GM18520 (cell line): ENCODE results near the gene KPNB1.

ENCODE experiments used
- ATAC-seq: cut with Tn5 transposase; IDR thresholded peaks from one replicate; pipeline ENCODE4 v1.9.1; 2021; ENCODE audit not compliant: unreplicated experiment

KPNB1 gene

DNA sequence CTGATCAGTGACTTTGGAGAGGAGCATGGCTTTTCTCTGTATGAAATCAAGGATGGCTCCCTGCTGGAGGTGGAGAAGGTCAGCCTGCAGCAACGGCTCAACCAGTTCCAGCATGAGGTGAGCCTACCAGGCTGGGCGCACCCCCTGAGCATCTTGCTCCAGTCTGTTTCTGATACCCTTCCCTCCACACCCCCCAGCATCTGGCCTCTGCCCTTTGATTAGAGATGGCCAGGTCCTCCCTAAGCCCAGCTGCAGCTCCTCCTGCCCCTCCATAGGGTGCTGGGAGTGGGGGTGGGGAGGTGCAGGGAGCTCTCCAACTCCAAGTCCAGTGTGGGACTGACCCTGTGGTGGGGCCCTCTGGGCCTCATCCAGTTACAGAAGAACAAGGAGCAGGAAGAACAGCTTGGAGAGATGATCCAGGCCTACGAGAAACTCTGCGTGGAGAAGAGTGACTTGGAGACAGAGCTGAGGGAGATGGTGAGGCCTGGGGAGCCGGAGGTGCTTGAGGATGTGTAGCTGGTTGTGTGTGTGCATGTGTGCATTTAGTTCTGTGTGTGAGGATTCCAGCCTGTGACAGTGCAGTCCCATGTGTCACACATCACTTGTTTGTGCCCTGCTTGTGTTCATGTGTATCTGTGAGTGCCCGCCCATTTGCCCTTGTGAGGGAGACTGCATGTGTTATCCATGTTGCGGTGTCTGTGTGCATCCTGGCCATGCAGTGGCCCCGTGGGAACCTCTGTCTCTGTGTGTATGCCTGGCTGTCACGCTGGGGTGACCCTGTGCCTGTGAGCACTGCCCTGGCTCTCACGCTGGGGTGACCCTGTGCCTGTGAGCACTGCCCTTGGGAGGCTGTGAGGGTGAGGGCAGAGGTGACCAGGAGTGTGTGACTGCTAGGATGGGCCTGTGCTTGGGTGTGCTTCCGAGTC, 47.3 kb downstream of the KPNB1 start:
- no peak for ATAC-seq

DNA sequence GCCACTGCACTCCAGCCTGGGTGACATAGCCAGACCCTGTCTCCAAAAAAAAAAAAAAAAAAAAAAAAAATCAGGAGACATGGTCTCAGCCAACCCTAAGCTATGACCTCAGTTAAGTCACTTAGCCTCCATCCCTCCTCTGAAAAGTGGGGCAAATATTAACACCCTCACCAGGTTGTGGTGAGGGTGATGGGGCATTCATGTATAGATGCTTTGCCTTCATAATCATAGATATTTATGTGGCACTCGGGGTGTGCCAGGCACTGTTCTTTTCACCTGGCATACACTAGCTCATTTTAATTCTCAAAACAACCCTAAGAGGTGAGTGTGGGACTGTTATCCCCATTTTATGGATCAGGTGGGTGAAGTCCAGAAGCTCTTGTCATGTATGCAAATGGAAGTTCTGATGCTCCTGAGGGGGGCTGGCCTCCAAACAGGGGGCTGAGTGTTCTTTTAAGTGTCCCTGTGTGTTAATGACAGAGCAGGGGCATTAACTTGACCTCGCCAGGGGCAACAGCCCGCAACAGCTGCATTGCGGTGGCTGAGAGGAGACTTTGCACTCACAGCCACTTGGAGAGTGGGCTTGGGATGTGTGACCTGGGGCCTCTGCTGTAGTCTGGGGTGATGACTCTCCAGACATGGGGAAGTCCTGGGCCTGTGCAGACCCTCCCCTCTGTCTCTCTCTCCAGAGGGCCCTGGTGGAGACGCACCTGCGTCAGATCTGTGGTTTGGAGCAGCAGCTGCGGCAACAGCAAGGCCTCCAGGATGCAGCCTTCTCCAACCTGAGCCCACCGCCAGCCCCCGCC, 48.4 kb downstream of the KPNB1 start:
- ATAC-seq, result no peak

DNA sequence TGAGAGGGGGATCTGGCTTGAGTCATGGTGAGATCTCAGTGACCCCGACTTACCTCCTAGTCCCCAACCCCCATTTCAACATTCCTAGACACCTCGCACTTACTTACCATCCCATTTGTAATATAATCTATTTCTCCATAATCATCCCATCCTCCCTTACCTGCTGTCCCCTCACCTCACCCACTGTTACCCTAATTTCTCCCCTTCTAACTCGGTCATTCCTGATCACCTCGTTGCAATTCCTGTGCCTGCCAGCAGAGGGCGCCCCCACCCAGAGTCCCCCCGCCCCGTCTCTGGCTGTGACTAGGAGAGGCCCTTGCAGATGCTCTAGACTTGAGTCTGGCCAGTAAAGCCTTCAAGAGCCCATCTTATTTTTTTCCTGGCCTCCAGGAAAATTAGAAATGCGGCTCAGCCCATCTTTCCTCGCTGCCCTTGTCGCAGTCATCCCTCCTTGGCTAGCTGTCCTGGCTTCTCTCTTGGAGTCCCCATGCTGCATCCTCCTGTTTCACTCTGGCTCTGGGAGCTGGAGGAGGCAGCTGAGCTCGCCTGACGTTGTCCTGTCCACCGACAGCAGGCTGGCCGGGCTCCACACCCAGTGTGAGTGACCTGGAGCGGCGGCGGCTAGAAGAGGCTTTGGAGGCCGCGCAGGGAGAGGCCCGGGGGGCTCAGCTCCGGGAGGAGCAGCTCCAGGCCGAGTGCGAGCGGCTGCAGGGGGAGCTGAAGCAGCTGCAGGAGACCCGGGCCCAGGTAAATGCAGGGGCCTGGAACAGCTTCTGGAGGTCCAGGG, 49.2 kb downstream of the KPNB1 start:
- no peak for ATAC-seq

DNA sequence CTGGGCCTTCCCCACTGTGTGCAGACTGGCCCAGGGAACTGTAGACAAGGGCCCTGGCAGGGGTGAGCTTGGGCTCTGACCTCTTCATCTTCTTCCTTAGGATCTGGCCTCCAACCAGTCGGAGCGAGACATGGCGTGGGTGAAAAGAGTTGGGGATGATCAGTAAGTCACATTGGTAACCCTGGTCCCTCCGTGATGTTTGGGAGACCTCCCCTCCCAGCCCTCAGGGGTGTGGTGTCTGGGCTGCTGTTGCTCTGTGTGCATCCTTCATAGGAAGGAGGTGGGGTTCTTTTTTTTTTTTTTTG, 49.8 kb downstream of the KPNB1 start:
- ATAC-seq, result no peak

- ATAC-seq, result no peak
Observed at GRCh38 chr17:47700471-47701449, 51.0 kb downstream of the KPNB1 start.

GRCh38 chr17:47701608-47702007, 51.9 kb downstream of the KPNB1 start:
- ATAC-seq, result no peak

- ATAC-seq, result no peak
Observed at GRCh38 chr17:47702391-47702995, 52.8 kb downstream of the KPNB1 start.

DNA sequence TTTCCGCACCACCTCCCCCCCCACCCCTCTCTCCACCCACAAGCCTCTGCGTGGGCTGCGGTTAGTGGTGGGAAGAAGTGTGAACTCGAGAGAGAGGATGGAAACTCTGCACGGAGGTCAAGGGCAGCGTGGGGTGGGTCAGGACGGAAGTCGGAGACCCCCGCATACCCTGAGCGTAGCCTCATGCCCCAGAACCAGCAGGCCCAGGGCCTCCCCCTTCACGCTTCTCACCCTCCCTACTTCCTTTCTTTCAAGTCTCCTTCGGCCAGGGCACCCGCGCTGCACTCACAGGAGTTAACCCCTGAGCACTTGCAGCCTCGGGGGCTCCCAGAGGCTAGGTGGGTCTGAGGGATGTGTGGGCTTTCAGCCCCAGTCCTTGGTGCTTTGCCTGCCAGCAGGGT, 53.5 kb downstream of the KPNB1 start:
- ATAC-seq, result no peak

- no peak for ATAC-seq
Observed at GRCh38 chr17:47703671-47704070, 54.0 kb downstream of the KPNB1 start.

DNA sequence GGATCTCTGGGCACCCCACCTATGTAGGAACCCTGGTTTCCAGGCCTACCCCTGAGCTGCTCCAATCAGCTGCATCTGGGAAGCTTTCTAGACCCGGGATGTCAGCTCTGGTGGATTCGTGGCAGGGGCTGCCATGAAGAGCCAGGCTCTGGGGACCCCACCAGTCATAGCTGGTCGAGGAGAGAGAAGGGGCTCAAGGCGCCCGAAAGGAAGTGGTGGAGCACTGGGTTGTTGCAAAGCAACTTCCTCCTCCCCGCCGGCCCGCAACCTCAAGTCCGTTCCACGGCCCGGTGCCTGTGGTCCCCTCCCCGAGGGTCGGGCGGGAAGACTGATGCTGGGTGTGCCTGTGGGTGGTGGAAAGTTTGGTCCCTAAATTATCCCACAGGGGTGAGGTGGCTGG, 54.4 kb downstream of the KPNB1 start:
- no peak for ATAC-seq

- ATAC-seq, result no peak
Observed at GRCh38 chr17:47704736-47705135, 55.0 kb downstream of the KPNB1 start.

- no peak for ATAC-seq
Observed at GRCh38 chr17:47705536-47706530, 56.1 kb downstream of the KPNB1 start.

DNA sequence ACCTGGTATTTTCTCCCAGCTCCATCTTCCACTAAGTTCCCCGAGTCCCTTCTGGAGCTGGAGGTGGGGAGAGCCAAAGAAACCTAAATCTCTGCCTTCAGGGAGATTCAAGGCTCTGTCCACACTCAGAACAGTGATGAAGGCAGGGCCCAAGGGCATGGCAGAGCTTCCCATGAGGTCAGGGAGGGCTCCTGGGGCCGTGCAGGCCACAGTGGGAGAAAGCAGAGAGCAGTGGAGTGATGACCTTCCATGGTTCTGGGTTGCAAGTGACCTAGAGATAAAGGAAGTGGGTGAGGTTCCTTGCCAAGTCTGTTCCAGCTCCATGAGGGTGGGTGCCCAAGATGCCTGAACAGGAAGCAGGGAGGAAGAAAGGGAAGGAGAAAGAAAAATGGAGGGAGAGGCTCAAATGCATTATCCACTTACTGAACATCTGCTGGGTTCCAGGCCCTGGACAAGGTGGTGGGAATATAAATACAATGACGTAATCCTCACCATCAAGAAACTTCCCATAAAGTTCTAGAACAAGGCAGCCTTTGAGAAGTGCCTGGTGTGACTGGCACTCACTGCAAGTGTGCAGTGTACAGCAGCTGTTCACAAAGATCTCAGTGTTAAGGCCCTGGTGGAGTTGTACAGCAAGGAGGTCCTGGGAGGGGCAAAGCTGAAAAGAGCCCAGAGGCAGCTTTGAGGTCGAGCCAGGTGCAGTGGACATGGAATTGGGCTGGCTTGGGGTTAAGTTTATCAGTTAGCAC, 57.5 kb downstream of the KPNB1 start:
- no peak for ATAC-seq

DNA sequence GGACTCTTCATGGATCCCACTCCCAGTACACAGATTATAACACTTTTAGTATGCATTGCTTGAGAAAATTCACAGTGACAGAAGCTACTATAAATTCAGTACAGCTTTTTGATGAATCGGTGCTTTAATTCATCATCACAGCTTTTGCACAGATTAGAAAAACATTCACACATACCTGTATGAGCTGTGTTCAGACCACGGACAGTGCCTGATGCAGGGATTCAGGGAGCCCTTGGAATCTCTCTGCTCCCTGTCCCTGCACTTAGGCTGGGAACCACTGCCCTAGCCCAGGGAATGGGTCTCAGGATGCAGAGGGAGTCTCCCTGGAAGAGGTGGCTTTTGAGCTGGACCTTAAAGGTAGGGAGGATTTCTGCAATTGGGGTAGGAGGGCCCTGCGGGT, 58.2 kb downstream of the KPNB1 start:
- ATAC-seq, result no peak

- no peak for ATAC-seq
Observed at GRCh38 chr17:47708312-47708863, 58.7 kb downstream of the KPNB1 start.

DNA sequence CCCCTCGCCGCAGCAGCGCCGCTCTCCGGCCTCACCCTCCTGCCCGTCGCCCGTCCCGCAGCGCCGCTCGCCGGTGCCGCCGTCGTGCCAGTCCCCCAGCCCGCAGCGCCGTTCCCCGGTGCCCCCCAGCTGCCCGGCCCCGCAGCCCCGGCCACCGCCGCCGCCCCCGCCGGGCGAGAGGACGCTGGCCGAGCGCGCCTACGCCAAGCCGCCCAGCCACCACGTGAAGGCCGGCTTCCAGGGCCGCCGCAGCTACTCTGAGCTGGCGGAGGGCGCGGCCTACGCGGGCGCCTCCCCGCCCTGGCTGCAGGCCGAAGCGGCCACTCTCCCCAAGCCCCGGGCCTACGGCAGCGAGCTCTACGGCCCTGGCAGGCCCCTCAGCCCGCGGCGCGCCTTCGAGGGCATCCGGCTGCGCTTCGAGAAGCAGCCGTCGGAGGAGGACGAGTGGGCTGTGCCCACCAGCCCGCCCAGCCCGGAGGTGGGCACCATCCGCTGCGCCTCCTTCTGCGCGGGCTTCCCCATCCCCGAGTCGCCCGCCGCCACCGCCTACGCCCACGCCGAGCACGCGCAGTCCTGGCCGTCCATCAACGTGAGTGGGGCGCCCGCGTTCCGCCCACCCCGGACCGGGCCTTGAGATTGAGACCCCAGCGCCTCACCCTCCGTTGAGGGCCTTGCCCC, 59.3 kb downstream of the KPNB1 start:
- no peak for ATAC-seq

- ATAC-seq, result no peak
Observed at GRCh38 chr17:47709594-47709993, 59.9 kb downstream of the KPNB1 start.
